Measurements from ENCODE around the gene AIM2. TPM values are rescaled to one million over a fixed set of nuclear protein-coding genes. Genes with fewer than 3 reads are reported as not detected.

Gene AIM2
- total RNA-seq, 4 donors from 2014 or later = 6.0 to 10.3 TPM; not detected in 2

DNA sequence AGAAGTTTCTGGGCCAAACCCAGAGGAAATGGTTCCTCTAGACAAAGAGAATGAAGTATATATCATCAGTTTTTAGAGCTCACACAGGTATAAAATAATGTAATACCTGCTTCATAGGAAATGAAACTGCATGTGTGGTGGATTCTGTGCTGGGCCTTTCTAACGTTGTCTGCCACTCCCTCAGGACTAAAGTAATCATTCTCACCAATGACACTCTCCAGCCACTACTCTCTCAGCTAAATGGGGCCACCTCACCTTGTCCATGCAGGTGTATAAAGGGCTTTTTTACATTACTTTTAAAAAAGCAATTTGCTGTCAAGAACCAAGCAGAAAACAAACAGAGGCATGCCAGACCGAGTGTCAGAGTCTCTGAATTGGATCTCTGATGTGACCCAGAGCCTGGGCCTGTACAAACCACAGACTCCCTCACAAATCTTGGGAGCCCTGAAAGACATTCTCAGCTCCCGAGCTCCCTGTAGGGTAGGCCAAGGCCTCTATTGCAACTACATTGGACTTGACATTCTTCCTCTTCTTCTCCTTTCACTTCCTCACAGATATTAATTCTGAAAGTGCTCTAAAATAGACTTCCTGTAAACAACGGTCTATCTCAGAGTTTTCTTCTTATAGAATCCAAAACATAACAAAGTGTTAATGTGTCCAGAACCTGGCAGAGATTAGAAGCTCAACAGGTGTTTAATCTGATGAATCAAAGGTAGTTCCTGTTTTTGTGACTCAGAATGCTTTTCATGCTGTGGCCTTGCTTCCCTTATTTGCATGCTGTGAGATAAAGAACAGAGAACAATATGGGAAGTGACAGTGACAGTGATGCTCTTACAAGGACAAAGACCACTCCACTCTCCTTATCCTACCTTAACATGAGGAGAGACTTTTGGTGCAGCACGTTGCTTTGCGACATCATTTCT is 8.6 kb downstream of the AIM2 start:
- in situ Hi-C loops (cut with MboI; ENCODE audit: low pct_ligation_motif_present in 1 of 4, low pct_unique_long_range_greater_than_20kb in 1 of 4, low sequenced_read_pairs in 3 of 4) (loop anchor here in 1 of 4 donors (25.0 kb wide), 1 partner anchor 856 kb away; no protein-coding TSS in a partner anchor), intact Hi-C loops (cut with DNase I; ENCODE audit: low total_unique reads) (no loop called here)
- Histone ChIP-seq H3K4me3 (no peak overlapping the region), H3K27me3 (no peaks in the 10 kb centered on the region), H3K27ac (peak overlapping the region; percentile 31 to 72 (median 46)), H3K9me3 (no peaks in the 10 kb centered on the region), H3K4me1 (no peaks in the 10 kb centered on the region), H3K36me3 (no peaks in the 10 kb centered on the region)
- WGBS, 2 donors (ENCODE audit: low coverage in 1 of 2) = 39 to 40% methylated on average over 4 to 6 of the region's 6 CpGs
- no peak for DNase-seq
- TF ChIP-seq POLR2AphosphoS5 (IDR thresholded peaks at IDR 0.05) = peak in 1 of 3 donors; percentile 39
- TF ChIP-seq POLR2A (IDR thresholded peaks at IDR 0.05) = peak; percentile 35
- TF ChIP-seq, protein P1, sequence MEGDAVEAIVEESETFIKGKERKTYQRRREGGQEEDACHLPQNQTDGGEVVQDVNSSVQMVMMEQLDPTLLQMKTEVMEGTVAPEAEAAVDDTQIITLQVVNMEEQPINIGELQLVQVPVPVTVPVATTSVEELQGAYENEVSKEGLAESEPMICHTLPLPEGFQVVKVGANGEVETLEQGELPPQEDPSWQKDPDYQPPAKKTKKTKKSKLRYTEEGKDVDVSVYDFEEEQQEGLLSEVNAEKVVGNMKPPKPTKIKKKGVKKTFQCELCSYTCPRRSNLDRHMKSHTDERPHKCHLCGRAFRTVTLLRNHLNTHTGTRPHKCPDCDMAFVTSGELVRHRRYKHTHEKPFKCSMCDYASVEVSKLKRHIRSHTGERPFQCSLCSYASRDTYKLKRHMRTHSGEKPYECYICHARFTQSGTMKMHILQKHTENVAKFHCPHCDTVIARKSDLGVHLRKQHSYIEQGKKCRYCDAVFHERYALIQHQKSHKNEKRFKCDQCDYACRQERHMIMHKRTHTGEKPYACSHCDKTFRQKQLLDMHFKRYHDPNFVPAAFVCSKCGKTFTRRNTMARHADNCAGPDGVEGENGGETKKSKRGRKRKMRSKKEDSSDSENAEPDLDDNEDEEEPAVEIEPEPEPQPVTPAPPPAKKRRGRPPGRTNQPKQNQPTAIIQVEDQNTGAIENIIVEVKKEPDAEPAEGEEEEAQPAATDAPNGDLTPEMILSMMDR (IDR thresholded peaks at IDR 0.05) = no peak
- no peak for TF ChIP-seq EP300 (IDR thresholded peaks at IDR 0.05; ENCODE audit: low read depth)

DNA sequence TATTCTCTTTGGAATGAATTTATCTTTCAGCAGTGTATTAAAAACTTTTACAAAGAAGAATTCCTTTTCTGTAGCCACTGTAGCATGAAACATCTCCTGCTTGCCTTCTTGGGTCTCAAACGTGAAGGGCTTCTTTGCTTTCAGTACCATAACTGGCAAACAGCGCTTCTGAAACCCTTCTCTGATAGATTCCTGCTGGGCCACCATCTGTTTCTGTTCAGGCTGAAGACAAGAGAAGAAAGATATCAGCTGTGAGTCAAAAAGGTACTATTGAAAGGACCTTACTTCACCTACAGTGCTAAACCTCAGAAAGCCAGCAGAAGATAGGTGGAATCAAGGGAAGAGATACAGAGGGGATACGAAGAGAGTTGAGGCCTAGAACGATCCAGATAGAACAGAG is 10.5 kb downstream of the AIM2 start:
- Histone ChIP-seq H3K9me3 (no peaks in the 10 kb centered on the region), H3K27me3 (no peaks in the 10 kb centered on the region), H3K4me1 (no peaks in the 10 kb centered on the region), H3K27ac (no peak overlapping the region), H3K4me3 (no peak overlapping the region), H3K36me3 (no peaks in the 10 kb centered on the region)
- in situ Hi-C loops (cut with MboI; ENCODE audit: low pct_ligation_motif_present in 1 of 4, low pct_unique_long_range_greater_than_20kb in 1 of 4, low sequenced_read_pairs in 3 of 4) = loop anchor here in 1 of 4 donors (25.0 kb wide), 1 partner anchor 854 kb away; no protein-coding TSS in a partner anchor
- no peak for DNase-seq
- TF ChIP-seq POLR2AphosphoS5 (IDR thresholded peaks at IDR 0.05) (no peak), POLR2A (IDR thresholded peaks at IDR 0.05) (no peak), EP300 (IDR thresholded peaks at IDR 0.05; ENCODE audit: low read depth) (no peak)
- TF ChIP-seq, protein P1 (IDR thresholded peaks at IDR 0.05) = no peak
- intact Hi-C loops (cut with DNase I; ENCODE audit: low total_unique reads) = no loop called here
- 76% methylated on average over 4 of the region's 4 CpGs; no CpG with 5 or more reads in 1 of the 2 donors for WGBS, 2 donors (ENCODE audit: low coverage in 1 of 2)

DNA sequence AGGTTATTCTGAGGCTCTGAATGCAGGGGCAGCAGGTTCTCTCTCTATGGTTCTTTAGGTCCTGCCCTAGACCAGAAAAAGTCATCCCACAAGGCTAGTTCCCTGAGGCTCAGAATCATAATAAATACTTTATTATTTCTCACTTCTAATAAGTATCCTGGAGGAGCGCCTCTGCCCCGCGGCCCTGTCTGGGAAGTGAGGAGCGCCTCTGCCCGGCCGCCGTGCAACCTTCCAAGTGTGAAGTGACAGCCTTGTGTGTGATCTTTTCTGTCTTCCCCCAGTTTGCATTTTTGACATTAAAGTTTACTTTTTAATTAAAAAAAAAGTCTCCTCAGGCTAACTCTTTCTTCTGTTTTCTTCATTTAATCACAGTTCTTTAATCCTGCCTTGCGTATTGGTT is 11.5 kb downstream of the AIM2 start:
- Histone ChIP-seq H3K27me3 (no peaks in the 10 kb centered on the region), H3K27ac (no peak overlapping the region), H3K9me3 (no peaks in the 10 kb centered on the region), H3K4me3 (no peak overlapping the region), H3K4me1 (no peaks in the 10 kb centered on the region), H3K36me3 (no peaks in the 10 kb centered on the region)
- WGBS, 2 donors (ENCODE audit: low coverage in 1 of 2) = 98 to 100% methylated on average over 1 to 8 of the region's 8 CpGs
- no peak for DNase-seq
- in situ Hi-C loops (cut with MboI; ENCODE audit: low pct_ligation_motif_present in 1 of 4, low pct_unique_long_range_greater_than_20kb in 1 of 4, low sequenced_read_pairs in 3 of 4) = loop anchor here in 1 of 4 donors (25.0 kb wide), 1 partner anchor 853 kb away; no protein-coding TSS in a partner anchor
- TF ChIP-seq POLR2A (IDR thresholded peaks at IDR 0.05) = no peak
- TF ChIP-seq, protein P1 (IDR thresholded peaks at IDR 0.05) = no peak
- TF ChIP-seq EP300 (IDR thresholded peaks at IDR 0.05; ENCODE audit: low read depth) = no peak
- no peak for TF ChIP-seq POLR2AphosphoS5 (IDR thresholded peaks at IDR 0.05)
- intact Hi-C loops (cut with DNase I; ENCODE audit: low total_unique reads) = no loop called here

DNA sequence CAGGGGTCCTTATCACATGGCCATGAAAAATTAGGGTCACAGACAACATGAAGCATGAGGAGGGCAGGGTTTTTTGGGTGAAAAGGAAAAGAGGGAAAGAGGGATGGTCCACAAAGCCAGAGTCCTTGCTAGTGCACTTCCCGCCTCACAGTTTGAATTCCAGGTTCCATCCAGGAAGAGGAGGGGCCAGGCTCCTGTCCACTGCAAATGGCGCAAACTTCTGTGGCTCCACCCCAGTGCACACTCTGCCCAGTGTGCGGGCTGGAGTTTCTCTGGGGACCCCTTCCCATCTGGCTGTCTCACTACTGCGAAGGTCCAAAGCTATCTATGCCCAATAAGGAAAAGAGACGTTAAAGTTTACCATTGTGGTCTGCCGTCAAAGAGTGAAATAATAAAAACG is 17.8 kb downstream of the AIM2 start:
- H3K4me1 ChIP-seq = peaks cover 0 to 7% (median 0%) of the 10 kb centered on the region in 4 donors
- no peak overlapping the region for H3K4me3 ChIP-seq
- H3K27me3 ChIP-seq = no peaks in the 10 kb centered on the region
- WGBS, 2 donors (ENCODE audit: low coverage in 1 of 2) = 62 to 84% methylated on average over 4 to 7 of the region's 7 CpGs
- DNase-seq = no peak
- in situ Hi-C loops (cut with MboI; ENCODE audit: low pct_ligation_motif_present in 1 of 4, low pct_unique_long_range_greater_than_20kb in 1 of 4, low sequenced_read_pairs in 3 of 4) (loop anchor here in 1 of 4 donors (25.0 kb wide), 1 partner anchor 846 kb away; no protein-coding TSS in a partner anchor), intact Hi-C loops (cut with DNase I; ENCODE audit: low total_unique reads) (no loop called here)
- no peaks in the 10 kb centered on the region for H3K9me3 ChIP-seq
- peaks cover 0 to 1% (median 0%) of the 10 kb centered on the region in 4 donors for H3K36me3 ChIP-seq
- H3K27ac ChIP-seq = no peak overlapping the region
- TF ChIP-seq POLR2A (IDR thresholded peaks at IDR 0.05) (no peak), POLR2AphosphoS5 (IDR thresholded peaks at IDR 0.05) (no peak), EP300 (IDR thresholded peaks at IDR 0.05; ENCODE audit: low read depth) (no peak)
- TF ChIP-seq, protein P1 (IDR thresholded peaks at IDR 0.05) = no peak

All from transverse colon (tissue), 4 donors.